Tibial nerve (tissue), 4 donors: ENCODE data around the gene MAFG. TPM values are rescaled to one million over a fixed set of nuclear protein-coding genes. Genes with fewer than 3 reads are reported as not detected.

Experiments used
- DNase-seq, 2 donors: peaks; one replicate each; pipeline ENCODE4 v3.0.0-alpha.2; 2019; ENCODE audit warnings: low spot score in 2 of 2
- H3K27ac ChIP-seq, 4 donors: fragments of 200-600 bp; sonication (generic) in 3 of 4; one replicate each; pipeline ENCODE4 v1.5.1; 2017 to 2019; ENCODE audit warnings: mild to moderate bottlenecking in 1 of 4
- H3K27me3 ChIP-seq, 2 donors: fragments of 200-600 bp; sonication (generic) in 1 of 2; one replicate each; pipeline versions ENCODE4 v1.5.1 to v1.6.0; 2017 to 2019
- H3K36me3 ChIP-seq, 3 donors: fragments of 200-600 bp; sonication (generic); one replicate each; pipeline ENCODE4 v1.5.1; 2018 to 2019
- H3K4me1 ChIP-seq, 4 donors: fragments of 200-600 bp; sonication (generic) in 3 of 4; one replicate each; pipeline ENCODE4 v1.5.1; 2017 to 2019
- H3K4me3 ChIP-seq, 4 donors: fragments of 200-600 bp; sonication (generic) in 3 of 4; one replicate each; pipeline ENCODE4 v1.5.1; 2017 to 2019; ENCODE audit warnings: mild to moderate bottlenecking in 1 of 4, moderate library complexity in 1 of 4
- H3K9me3 ChIP-seq, 4 donors: fragments of 200-600 bp; sonication (generic) in 3 of 4; one replicate each; pipeline ENCODE4 v1.5.1; 2017 to 2019
- CTCF ChIP-seq, 5 experiments: fragments of 200-600 bp in 3 of 5; fragments of 450-650 bp in 2 of 5; sonication (generic) in 3 of 5; IDR thresholded peaks; one replicate each; pipeline ENCODE4 v1.5.1; 2016 to 2019; ENCODE audit warnings: antibody characterized with exemption in 5 of 5, mild to moderate bottlenecking in 3 of 5, moderate library complexity in 2 of 5
- EP300 ChIP-seq, 2 donors: sonication (generic); formaldehyde crosslinking; IDR thresholded peaks; one replicate each; pipeline ENCODE4 v1.6.1; 2017; ENCODE audit warnings: antibody characterized with exemption in 2 of 2, mild to moderate bottlenecking in 1 of 2
- POLR2A ChIP-seq, 2 donors: fragments of 450-650 bp; IDR thresholded peaks; one replicate each; pipeline ENCODE4 v1.6.1; 2017; ENCODE audit warnings: antibody characterized with exemption in 2 of 2, mild to moderate bottlenecking in 2 of 2, moderate library complexity in 2 of 2
- WGBS, 2 donors: methylation state at CpG; one replicate each; pipeline ENCODE4 v1.1.5; 2018; 5-methylcytosine and 5-hydroxymethylcytosine counted together
- total RNA-seq, 4 donors: library from RNA; depleted of rRNA; stranded (reverse); fragments of >200 nt; gene quantifications; one replicate each; pipeline ENCODE4 v1.1.0, GENCODE V29; 2016

Gene MAFG
- total RNA-seq, 4 donors from 2014 or later, result 17.9 to 25.5 (median 22.5) TPM

DNA sequence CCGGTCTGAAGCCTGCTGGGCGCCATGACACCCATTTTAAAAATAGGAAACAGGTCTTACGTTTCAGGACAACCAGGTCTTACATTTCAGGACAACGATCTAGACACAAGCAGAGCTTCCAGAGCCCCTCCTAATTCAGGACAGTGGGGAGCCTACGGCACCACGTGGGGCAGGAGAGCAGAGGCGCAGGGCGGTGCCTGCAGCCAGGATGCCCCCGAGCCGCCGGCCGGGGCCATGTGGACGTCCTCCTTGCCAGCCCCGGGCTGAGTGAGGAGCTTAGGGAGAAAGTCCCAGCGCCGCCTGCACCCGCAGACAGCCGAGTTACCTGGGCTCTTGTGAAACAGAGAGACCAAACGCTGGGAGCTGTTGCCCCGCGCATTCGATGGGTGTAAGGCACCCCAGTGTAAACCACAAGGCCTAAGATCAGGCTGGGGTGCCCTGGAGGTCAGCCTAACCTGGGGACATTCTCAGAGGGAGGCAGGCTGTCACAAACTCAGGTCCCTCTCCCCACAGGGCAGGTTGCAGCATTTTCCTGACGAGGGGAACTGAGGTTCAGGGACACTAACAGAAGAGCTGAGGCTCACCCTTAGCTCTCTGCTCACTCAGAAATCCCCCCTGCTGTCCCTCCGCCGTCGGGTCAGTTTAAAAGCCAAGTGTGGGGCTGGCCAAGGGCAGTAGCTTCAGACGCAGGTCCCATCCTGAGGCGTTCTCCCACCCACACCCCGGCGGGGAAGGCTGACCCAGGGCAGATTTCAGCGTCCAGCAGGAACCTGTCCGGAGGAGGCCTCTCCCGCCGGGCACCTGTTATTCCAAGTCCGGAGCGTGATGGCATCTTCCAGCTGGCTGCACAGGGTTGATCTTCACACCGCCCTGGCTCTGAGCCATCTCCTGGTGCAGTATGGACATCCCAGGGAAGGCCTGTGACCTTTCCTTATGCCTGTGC is 35.2 kb upstream of the MAFG start:
- H3K4me3 ChIP-seq, result no peak overlapping the region
- H3K36me3 ChIP-seq, result no peaks in the 10 kb centered on the region
- TF ChIP-seq CTCF (IDR thresholded peaks at IDR 0.05), result no peak
- TF ChIP-seq EP300 (IDR thresholded peaks at IDR 0.05), result no peak
- TF ChIP-seq POLR2A (IDR thresholded peaks at IDR 0.05), result no peak
- DNase-seq, result no peak
- peaks cover 4 to 67% of the 10 kb centered on the region in 2 donors for H3K27me3 ChIP-seq
- H3K4me1 ChIP-seq, result peaks cover 0 to 41% (median 19%) of the 10 kb centered on the region in 4 donors
- WGBS, 2 donors, result 60 to 68% methylated on average over 28 to 30 of the region's 37 CpGs
- no peaks in the 10 kb centered on the region for H3K9me3 ChIP-seq
- H3K27ac ChIP-seq, result no peak overlapping the region

DNA sequence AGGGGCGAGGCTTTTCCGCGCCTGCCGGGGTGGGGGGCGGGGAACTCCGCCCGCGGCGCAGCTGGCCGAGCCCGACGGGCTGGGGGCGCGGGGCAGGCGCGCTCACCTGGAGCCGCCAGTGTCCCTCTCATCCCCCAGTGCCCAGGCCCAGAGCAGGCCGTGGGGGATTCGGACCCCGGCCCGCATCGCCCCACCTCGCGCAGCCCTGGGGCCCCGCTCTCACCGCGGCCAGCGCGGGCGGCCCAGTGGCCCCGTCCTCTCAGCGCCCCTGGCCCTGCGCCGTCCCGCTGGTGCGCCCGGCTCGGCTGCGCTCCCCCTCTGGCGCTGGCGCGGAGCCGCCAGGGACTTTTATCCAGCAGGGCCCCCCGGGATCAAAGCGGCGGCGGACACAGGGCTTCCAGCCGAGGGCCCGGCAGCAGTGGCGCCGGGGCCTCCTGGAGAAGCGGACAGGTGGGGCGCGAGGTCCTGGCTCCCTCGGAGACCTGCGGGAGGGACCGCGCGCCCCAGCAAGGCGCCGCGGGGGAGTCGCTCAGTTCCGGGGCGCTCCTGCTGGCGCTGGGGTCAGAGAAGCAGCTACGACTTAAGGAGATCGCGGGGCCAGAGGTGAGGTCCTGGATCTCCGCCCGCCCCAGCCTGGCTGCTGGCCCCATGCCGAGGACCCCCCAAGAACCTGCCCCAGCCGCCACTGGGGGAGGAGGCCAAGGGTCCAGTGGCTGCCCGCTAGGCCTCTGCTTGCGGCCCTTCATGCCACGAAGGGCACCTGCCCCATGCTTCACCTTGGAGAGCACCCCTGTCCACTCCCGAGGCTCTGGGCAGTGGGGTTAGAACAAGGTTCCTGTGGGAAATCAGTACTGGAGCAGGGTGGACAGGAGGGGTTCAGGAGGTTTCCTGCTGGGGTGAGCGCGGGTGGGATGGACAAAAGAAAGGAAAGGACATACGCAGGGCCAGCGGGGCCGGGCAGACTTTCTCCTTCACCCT is 34.3 kb upstream of the MAFG start:
- Histone ChIP-seq H3K27ac (no peak overlapping the region), H3K4me1 (peaks cover 0 to 32% (median 12%) of the 10 kb centered on the region in 4 donors), H3K36me3 (no peaks in the 10 kb centered on the region), H3K4me3 (peak overlapping the region in 1 of 4 donors; percentile 30), H3K9me3 (no peaks in the 10 kb centered on the region), H3K27me3 (peaks cover 4 to 68% of the 10 kb centered on the region in 2 donors)
- TF ChIP-seq EP300 (IDR thresholded peaks at IDR 0.05), result no peak
- no peak for TF ChIP-seq CTCF (IDR thresholded peaks at IDR 0.05)
- no peak for TF ChIP-seq POLR2A (IDR thresholded peaks at IDR 0.05)
- no peak for DNase-seq
- WGBS, 2 donors, result 12 to 49% methylated on average over 10 to 75 of the region's 82 CpGs

DNA sequence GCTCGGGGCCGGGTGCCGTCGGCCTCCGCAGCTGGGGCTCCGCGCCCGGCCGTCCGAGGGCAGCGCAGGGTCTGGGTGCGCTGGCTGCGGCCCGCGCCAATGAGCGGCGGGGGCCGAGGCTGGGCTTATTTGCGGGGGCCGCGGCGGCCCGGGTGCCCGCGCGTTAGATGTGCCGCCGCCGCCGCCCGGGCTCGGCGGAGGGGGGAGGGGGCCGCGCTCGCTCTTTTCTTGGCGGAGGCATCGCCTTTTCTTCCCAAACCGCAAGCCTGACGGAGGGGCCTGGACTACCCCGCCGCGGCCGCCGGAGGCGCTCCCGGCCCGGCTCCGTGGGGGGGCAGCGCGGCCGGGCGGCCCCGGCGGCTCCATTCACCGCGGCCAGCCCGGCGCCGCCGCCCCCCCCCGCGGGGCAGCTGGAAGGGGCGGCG is 33.6 kb upstream of the MAFG start, which contains the start of gene NOTUM:
TSS of gene NOTUM (minus strand) at position 101 of the 425 bp plus-strand sequence. CDS start 278 bp downstream, outside the sequence.
- Histone ChIP-seq H3K27ac (no peak within 1 kb of the TSS), H3K27me3 (peaks cover 4 to 72% of the 10 kb centered on the region in 2 donors), H3K9me3 (no peaks in the 10 kb centered on the region), H3K4me3 (peak within 1 kb of the TSS in 3 of 4 donors; percentile 22 to 54 (median 36)), H3K4me1 (peaks cover 0 to 29% (median 10%) of the 10 kb centered on the region in 4 donors), H3K36me3 (no peaks in the 10 kb centered on the region)
- peak in 4 of 5 experiments; percentile 5 to 48 (median 33) for TF ChIP-seq CTCF (IDR thresholded peaks at IDR 0.05)
- TF ChIP-seq POLR2A (IDR thresholded peaks at IDR 0.05), result no peak
- TF ChIP-seq EP300 (IDR thresholded peaks at IDR 0.05), result no peak
- WGBS, 2 donors, result 0% methylated on average over 8 to 10 of the region's 65 CpGs
- DNase-seq, result no peak

DNA sequence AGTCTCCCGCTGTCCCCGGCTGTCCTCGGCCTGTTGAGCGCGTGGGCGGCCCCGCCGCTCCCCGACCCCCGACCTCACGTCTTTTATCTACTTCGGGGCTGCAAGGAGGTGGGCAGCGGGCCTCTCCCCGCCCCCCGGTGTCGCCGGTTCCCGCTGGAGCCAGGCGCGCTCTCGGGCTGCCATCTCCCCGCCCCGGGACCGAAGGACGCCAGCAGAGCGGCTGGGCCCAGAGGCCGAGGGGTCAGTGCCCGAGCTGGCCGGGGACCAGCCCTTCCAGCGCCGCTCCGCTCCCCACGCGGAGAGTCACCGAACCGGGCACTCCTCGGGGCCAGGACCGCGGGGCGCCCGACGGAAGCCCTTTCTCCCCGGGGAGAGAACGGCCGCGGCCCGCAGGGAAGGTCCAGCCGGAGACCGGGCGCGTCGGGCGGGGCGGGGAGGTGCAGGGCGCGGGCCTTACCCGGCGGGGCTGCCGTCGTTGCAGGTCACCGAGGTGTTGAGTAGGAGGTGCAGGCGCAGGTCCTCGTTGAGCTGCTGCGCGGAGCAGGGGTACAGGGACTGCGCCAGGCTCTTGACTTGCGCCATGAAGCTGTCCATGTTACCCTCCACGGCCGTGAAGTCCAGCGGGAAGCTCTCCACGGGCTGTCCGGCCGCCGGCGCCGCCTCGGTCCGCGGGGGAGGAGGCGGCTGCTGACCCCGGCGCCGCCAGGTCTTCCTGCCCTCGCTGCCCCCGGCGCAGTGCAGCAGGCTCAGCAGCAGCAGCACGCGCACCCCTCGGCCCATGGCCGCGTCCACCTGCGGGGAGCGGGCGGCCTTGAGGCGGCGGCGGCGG is 32.8 kb upstream of the MAFG start:
- peak overlapping the region in 3 of 4 donors; percentile 22 to 54 (median 36) for H3K4me3 ChIP-seq
- H3K4me1 ChIP-seq, result peaks cover 0 to 29% (median 10%) of the 10 kb centered on the region in 4 donors
- no peak overlapping the region for H3K27ac ChIP-seq
- 2 to 4% methylated on average over 10 to 53 of the region's 98 CpGs for WGBS, 2 donors
- H3K27me3 ChIP-seq, result peaks cover 4 to 78% of the 10 kb centered on the region in 2 donors
- H3K9me3 ChIP-seq, result no peaks in the 10 kb centered on the region
- TF ChIP-seq CTCF (IDR thresholded peaks at IDR 0.05) (no peak), POLR2A (IDR thresholded peaks at IDR 0.05) (no peak), EP300 (IDR thresholded peaks at IDR 0.05) (no peak)
- H3K36me3 ChIP-seq, result no peaks in the 10 kb centered on the region
- no peak for DNase-seq
